ENCODE results near the gene SLFNL1.

DNA sequence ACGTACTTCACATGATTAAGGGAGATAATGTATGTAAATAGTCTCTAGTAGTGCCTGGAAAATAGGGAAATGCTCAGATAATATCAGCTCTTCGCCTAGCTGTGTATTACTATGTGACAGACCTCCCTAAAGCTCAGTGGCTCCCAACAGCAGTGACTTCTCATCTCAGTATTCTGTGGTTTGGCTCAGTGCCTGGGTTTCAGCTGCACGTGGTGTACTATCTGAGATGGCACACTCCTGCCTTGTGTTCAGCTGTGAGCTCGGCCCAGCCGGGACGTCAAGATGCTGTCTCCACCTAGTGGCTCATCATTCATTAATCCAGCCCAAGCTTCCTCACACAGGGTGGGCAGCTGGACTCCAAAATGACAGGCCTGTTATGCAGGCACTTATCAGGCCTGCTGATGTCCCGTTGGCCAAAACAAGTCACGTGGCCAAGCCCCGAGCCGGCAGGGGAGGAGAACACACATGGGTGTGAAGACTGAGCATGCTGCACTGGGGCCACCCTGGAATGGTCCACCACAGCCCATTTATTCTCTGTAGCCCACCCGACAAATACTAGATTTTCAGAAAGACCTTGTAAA, 17.8 kb downstream of the SLFNL1 start:
- TF ChIP-seq POLR2AphosphoS5 (IDR thresholded peaks at IDR 0.05; ENCODE audit: low read depth, low read length): no peak
- peak; percentile 94; the same call in 1 of the 2 replicates for TF ChIP-seq SIN3A (IDR thresholded peaks at IDR 0.05; ENCODE audit: borderline replicate concordance, insufficient read depth, low read length)
- TF ChIP-seq TAF1 (IDR thresholded peaks at IDR 0.05; ENCODE audit: borderline replicate concordance, insufficient read depth, low read length): no peak
- TF ChIP-seq, protein P1, sequence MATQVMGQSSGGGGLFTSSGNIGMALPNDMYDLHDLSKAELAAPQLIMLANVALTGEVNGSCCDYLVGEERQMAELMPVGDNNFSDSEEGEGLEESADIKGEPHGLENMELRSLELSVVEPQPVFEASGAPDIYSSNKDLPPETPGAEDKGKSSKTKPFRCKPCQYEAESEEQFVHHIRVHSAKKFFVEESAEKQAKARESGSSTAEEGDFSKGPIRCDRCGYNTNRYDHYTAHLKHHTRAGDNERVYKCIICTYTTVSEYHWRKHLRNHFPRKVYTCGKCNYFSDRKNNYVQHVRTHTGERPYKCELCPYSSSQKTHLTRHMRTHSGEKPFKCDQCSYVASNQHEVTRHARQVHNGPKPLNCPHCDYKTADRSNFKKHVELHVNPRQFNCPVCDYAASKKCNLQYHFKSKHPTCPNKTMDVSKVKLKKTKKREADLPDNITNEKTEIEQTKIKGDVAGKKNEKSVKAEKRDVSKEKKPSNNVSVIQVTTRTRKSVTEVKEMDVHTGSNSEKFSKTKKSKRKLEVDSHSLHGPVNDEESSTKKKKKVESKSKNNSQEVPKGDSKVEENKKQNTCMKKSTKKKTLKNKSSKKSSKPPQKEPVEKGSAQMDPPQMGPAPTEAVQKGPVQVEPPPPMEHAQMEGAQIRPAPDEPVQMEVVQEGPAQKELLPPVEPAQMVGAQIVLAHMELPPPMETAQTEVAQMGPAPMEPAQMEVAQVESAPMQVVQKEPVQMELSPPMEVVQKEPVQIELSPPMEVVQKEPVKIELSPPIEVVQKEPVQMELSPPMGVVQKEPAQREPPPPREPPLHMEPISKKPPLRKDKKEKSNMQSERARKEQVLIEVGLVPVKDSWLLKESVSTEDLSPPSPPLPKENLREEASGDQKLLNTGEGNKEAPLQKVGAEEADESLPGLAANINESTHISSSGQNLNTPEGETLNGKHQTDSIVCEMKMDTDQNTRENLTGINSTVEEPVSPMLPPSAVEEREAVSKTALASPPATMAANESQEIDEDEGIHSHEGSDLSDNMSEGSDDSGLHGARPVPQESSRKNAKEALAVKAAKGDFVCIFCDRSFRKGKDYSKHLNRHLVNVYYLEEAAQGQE (IDR thresholded peaks at IDR 0.05; ENCODE audit: insufficient read depth in 1 of 2, low read depth in 2 of 2, low read length in 2 of 2): no peak
- peak; percentile 88 for TF ChIP-seq FOXP2 (optimal IDR thresholded peaks at IDR 0.05; ENCODE audit: borderline replicate concordance, extremely low read depth, extremely low read length, insufficient read depth)
